ENCODE data around the gene MRPS22.
"Not testable (repeated sequence)": the region's sequence is repeated elsewhere in the genome, so short reads cannot be mapped to it uniquely, and the experiment has no call there.

MRPS22 gene

DNA sequence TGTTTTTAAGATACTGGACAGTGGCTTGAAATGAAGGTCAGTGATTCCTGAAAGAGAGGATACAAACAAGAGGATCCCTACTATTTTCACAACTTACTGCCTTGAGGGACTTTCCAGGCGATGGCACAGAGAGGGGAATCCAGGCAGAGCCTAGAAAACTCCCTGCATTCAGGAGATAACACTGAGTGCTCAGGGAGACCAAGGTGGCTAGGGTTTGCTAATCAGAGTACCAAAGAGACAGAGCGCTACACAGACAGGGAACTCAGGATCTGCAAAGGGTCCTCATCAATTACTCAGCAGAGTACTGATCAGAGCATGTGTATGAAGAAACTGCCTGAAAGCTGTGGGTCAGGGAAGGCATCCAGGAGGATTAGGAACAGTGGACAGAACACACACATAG is 11.7 kb upstream of the MRPS22 start:
- H2AFZ ChIP-seq (ENCODE audit: low read depth, low read length): no peak overlapping the region
- H3K18ac ChIP-seq (ENCODE audit: low read depth in 1 of 2, low read length in 2 of 2): no peak overlapping the region
- no peak overlapping the region for H3K14ac ChIP-seq (ENCODE audit: low read length in 2 of 2)
- no peak overlapping the region for H3K9ac ChIP-seq (ENCODE audit: low read length)
- H3K27ac ChIP-seq (ENCODE audit: low read length, poor library complexity, severe bottlenecking): no peak overlapping the region
- 48% methylated on average over 2 of the region's 2 CpGs for WGBS
- H3K4ac ChIP-seq (ENCODE audit: low read depth in 1 of 2, low read length in 2 of 2): no peak overlapping the region
- H2BK12ac ChIP-seq (ENCODE audit: low read length in 2 of 2): no peak overlapping the region
- no peak for DNase-seq
- H4K91ac ChIP-seq (ENCODE audit: low read length): no peak overlapping the region
- H3K4me3 ChIP-seq (ENCODE audit: insufficient read depth in 1 of 2, low read depth in 1 of 2, low read length in 2 of 2): no peak overlapping the region
- H4K8ac ChIP-seq (ENCODE audit: low read length): no peak overlapping the region
- H3K27me3 ChIP-seq (ENCODE audit: control insufficient read depth in 1 of 2, insufficient read depth in 1 of 2, low read length in 2 of 2): peaks cover 6 to 42% of the 10 kb centered on the region in 2 experiments
- H3K4me1 ChIP-seq (ENCODE audit: control insufficient read depth, insufficient read depth, low read depth, low read length): peaks cover 4% of the 10 kb centered on the region
- no peaks in the 10 kb centered on the region for H3K9me3 ChIP-seq (ENCODE audit: control insufficient read depth, low read length)
- H3K36me3 ChIP-seq (ENCODE audit: control insufficient read depth in 1 of 2, insufficient read depth in 2 of 2, low read depth in 1 of 2, low read length in 2 of 2): no peaks in the 10 kb centered on the region
- no peak overlapping the region for H2BK15ac ChIP-seq (ENCODE audit: low read depth, poor library complexity, severe bottlenecking)
- no peak overlapping the region for H3K23ac ChIP-seq (ENCODE audit: low read length in 2 of 2)
- no peaks in the 10 kb centered on the region for H3K79me1 ChIP-seq (replicated peaks; ENCODE audit: low read length, poor library complexity, severe bottlenecking)
- no peak overlapping the region for H2AK5ac ChIP-seq (ENCODE audit: low read length, severe bottlenecking)
- H3K4me2 ChIP-seq (ENCODE audit: low read length, poor library complexity, severe bottlenecking): no peak overlapping the region
- no peak overlapping the region for H2BK5ac ChIP-seq (ENCODE audit: low read depth, low read length, poor library complexity, severe bottlenecking)
- no peak overlapping the region for H2BK120ac ChIP-seq (ENCODE audit: low read depth, low read length)

DNA sequence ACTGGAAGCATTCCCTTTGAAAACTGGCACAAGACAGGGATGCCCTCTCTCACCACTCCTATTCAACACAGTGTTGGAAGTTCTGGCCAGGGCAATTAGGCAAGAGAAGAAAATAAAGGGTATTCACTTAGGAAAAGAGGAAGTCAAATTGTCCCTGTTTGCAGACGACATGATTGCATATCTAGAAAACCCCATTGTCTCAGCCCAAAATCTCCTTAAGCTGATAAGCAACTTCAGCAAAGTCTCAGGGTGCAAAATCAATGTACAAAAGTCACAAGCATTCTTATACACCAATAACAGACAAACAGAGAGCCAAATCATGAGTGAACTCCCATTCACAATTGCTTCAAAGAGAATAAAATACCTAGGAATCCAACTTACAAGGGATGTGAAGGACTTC is 9.1 kb upstream of the MRPS22 start:
- not testable (repeated sequence) for H2BK15ac ChIP-seq (ENCODE audit: low read depth, poor library complexity, severe bottlenecking); H3K79me1 ChIP-seq (replicated peaks; ENCODE audit: low read length, poor library complexity, severe bottlenecking); H2BK12ac ChIP-seq (ENCODE audit: low read length in 2 of 2); H3K9me3 ChIP-seq (ENCODE audit: control insufficient read depth, low read length); H2AK5ac ChIP-seq (ENCODE audit: low read length, severe bottlenecking); H3K18ac ChIP-seq (ENCODE audit: low read depth in 1 of 2, low read length in 2 of 2); H3K14ac ChIP-seq (ENCODE audit: low read length in 2 of 2); H3K36me3 ChIP-seq (ENCODE audit: control insufficient read depth in 1 of 2, insufficient read depth in 2 of 2, low read depth in 1 of 2, low read length in 2 of 2); H2BK5ac ChIP-seq (ENCODE audit: low read depth, low read length, poor library complexity, severe bottlenecking); H3K4me1 ChIP-seq (ENCODE audit: control insufficient read depth, insufficient read depth, low read depth, low read length); H4K91ac ChIP-seq (ENCODE audit: low read length); H4K8ac ChIP-seq (ENCODE audit: low read length); DNase-seq; H2BK120ac ChIP-seq (ENCODE audit: low read depth, low read length); H3K4me2 ChIP-seq (ENCODE audit: low read length, poor library complexity, severe bottlenecking); H3K9ac ChIP-seq (ENCODE audit: low read length); H3K27ac ChIP-seq (ENCODE audit: low read length, poor library complexity, severe bottlenecking); H2AFZ ChIP-seq (ENCODE audit: low read depth, low read length); H3K4ac ChIP-seq (ENCODE audit: low read depth in 1 of 2, low read length in 2 of 2); H3K4me3 ChIP-seq (ENCODE audit: insufficient read depth in 1 of 2, low read depth in 1 of 2, low read length in 2 of 2); H3K23ac ChIP-seq (ENCODE audit: low read length in 2 of 2)
- WGBS: no CpG with 5 or more reads among the region's 1 CpG
- peaks cover 19 to 41% of the 10 kb centered on the region in 2 experiments for H3K27me3 ChIP-seq (ENCODE audit: control insufficient read depth in 1 of 2, insufficient read depth in 1 of 2, low read length in 2 of 2)

DNA sequence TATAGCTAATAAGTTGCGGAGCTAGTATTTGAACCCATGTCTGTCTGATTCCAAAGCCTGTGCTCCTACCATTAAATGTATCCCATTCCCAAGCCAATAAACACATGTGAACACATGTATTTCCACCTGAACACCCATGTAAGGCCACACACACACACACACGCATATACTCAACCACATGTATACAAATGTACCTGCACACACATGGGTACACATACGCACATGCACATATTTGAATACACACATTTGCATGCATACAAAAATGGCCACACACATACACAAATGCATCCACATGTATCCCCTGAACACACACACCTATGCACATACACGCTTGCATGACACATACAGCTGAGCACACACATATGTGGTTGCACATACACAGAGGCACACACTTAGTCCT is 5.4 kb upstream of the MRPS22 start:
- Histone ChIP-seq H3K9ac (ENCODE audit: low read length) (no peak overlapping the region), H3K4me3 (ENCODE audit: insufficient read depth in 1 of 2, low read depth in 1 of 2, low read length in 2 of 2) (no peak overlapping the region), H2BK12ac (ENCODE audit: low read length in 2 of 2) (no peak overlapping the region), H2BK120ac (ENCODE audit: low read depth, low read length) (no peak overlapping the region), H3K27ac (ENCODE audit: low read length, poor library complexity, severe bottlenecking) (no peak overlapping the region), H3K18ac (ENCODE audit: low read depth in 1 of 2, low read length in 2 of 2) (no peak overlapping the region), H3K36me3 (ENCODE audit: control insufficient read depth in 1 of 2, insufficient read depth in 2 of 2, low read depth in 1 of 2, low read length in 2 of 2) (no peaks in the 10 kb centered on the region), H2BK15ac (ENCODE audit: low read depth, poor library complexity, severe bottlenecking) (no peak overlapping the region), H2BK5ac (ENCODE audit: low read depth, low read length, poor library complexity, severe bottlenecking) (no peak overlapping the region), H3K79me1 (replicated peaks; ENCODE audit: low read length, poor library complexity, severe bottlenecking) (no peaks in the 10 kb centered on the region), H2AFZ (ENCODE audit: low read depth, low read length) (no peak overlapping the region), H3K27me3 (ENCODE audit: control insufficient read depth in 1 of 2, insufficient read depth in 1 of 2, low read length in 2 of 2) (peaks cover 11 to 34% of the 10 kb centered on the region in 2 experiments), H2AK5ac (ENCODE audit: low read length, severe bottlenecking) (no peak overlapping the region), H4K91ac (ENCODE audit: low read length) (peak overlapping the region; percentile 28), H3K9me3 (ENCODE audit: control insufficient read depth, low read length) (no peaks in the 10 kb centered on the region), H3K4me2 (ENCODE audit: low read length, poor library complexity, severe bottlenecking) (no peak overlapping the region), H3K4ac (ENCODE audit: low read depth in 1 of 2, low read length in 2 of 2) (no peak overlapping the region), H4K8ac (ENCODE audit: low read length) (no peak overlapping the region), H3K23ac (ENCODE audit: low read length in 2 of 2) (no peak overlapping the region), H3K4me1 (ENCODE audit: control insufficient read depth, insufficient read depth, low read depth, low read length) (no peaks in the 10 kb centered on the region), H3K14ac (ENCODE audit: low read length in 2 of 2) (peak overlapping the region in 1 of 2 experiments; percentile 18)
- DNase-seq: no peak
- WGBS: 80% methylated on average over 4 of the region's 4 CpGs

DNA sequence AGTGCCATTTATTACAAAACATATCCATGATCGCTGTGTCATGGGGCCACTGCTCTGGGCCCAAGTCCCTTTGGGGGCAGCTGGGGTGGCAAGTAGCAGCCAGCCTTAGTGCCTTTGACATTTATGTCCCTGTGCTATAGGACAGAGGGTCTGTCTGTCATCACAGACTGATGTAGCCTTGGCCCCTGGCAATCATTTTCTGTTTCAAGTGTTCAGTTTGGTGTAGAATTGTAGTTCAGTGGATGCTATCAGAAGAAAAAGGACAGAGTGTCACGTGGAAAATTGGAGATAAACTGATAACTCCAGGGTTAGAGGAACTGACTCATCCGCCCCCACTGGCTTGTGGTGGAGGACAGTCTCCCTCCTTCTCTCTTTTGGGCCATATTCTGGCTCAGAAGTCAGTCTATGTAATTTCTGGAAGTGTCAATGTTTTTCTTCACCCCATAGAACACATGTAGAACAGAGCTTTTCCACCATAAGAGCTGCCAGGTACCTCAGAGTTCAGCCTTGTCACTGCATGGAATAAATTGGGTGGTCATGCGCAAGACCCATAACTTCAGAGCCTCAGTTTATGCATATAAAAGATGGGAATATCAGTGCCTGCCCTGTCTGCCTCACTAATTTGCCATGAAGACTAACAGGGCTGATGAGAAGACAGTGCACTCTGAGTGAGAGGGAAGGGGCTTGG is 4.5 kb upstream of the MRPS22 start:
- no peak overlapping the region for H3K9ac ChIP-seq (ENCODE audit: low read length)
- no peak overlapping the region for H3K4ac ChIP-seq (ENCODE audit: low read depth in 1 of 2, low read length in 2 of 2)
- no peak overlapping the region for H3K18ac ChIP-seq (ENCODE audit: low read depth in 1 of 2, low read length in 2 of 2)
- H2AK5ac ChIP-seq (ENCODE audit: low read length, severe bottlenecking): no peak overlapping the region
- peaks cover 11 to 34% of the 10 kb centered on the region in 2 experiments for H3K27me3 ChIP-seq (ENCODE audit: control insufficient read depth in 1 of 2, insufficient read depth in 1 of 2, low read length in 2 of 2)
- no peaks in the 10 kb centered on the region for H3K9me3 ChIP-seq (ENCODE audit: control insufficient read depth, low read length)
- no peak overlapping the region for H2BK15ac ChIP-seq (ENCODE audit: low read depth, poor library complexity, severe bottlenecking)
- no peak overlapping the region for H2BK5ac ChIP-seq (ENCODE audit: low read depth, low read length, poor library complexity, severe bottlenecking)
- no peaks in the 10 kb centered on the region for H3K79me1 ChIP-seq (replicated peaks; ENCODE audit: low read length, poor library complexity, severe bottlenecking)
- H3K4me3 ChIP-seq (ENCODE audit: insufficient read depth in 1 of 2, low read depth in 1 of 2, low read length in 2 of 2): no peak overlapping the region
- WGBS: 59% methylated on average over 4 of the region's 4 CpGs
- DNase-seq: no peak
- H4K8ac ChIP-seq (ENCODE audit: low read length): peak overlapping the region; percentile 19
- no peak overlapping the region for H2BK12ac ChIP-seq (ENCODE audit: low read length in 2 of 2)
- no peak overlapping the region for H2BK120ac ChIP-seq (ENCODE audit: low read depth, low read length)
- no peak overlapping the region for H3K4me2 ChIP-seq (ENCODE audit: low read length, poor library complexity, severe bottlenecking)
- no peak overlapping the region for H3K27ac ChIP-seq (ENCODE audit: low read length, poor library complexity, severe bottlenecking)
- H3K4me1 ChIP-seq (ENCODE audit: control insufficient read depth, insufficient read depth, low read depth, low read length): no peaks in the 10 kb centered on the region
- no peak overlapping the region for H3K14ac ChIP-seq (ENCODE audit: low read length in 2 of 2)
- no peaks in the 10 kb centered on the region for H3K36me3 ChIP-seq (ENCODE audit: control insufficient read depth in 1 of 2, insufficient read depth in 2 of 2, low read depth in 1 of 2, low read length in 2 of 2)
- H3K23ac ChIP-seq (ENCODE audit: low read length in 2 of 2): no peak overlapping the region
- no peak overlapping the region for H2AFZ ChIP-seq (ENCODE audit: low read depth, low read length)
- no peak overlapping the region for H4K91ac ChIP-seq (ENCODE audit: low read length)

Measured in mesenchymal stem cell (in vitro differentiated cells and primary cell).